ENCODE data around the gene TCTN1.
"Not testable (repeated sequence)": the region's sequence is repeated elsewhere in the genome, so short reads cannot be mapped to it uniquely, and the experiment has no call there.

Gene TCTN1

DNA sequence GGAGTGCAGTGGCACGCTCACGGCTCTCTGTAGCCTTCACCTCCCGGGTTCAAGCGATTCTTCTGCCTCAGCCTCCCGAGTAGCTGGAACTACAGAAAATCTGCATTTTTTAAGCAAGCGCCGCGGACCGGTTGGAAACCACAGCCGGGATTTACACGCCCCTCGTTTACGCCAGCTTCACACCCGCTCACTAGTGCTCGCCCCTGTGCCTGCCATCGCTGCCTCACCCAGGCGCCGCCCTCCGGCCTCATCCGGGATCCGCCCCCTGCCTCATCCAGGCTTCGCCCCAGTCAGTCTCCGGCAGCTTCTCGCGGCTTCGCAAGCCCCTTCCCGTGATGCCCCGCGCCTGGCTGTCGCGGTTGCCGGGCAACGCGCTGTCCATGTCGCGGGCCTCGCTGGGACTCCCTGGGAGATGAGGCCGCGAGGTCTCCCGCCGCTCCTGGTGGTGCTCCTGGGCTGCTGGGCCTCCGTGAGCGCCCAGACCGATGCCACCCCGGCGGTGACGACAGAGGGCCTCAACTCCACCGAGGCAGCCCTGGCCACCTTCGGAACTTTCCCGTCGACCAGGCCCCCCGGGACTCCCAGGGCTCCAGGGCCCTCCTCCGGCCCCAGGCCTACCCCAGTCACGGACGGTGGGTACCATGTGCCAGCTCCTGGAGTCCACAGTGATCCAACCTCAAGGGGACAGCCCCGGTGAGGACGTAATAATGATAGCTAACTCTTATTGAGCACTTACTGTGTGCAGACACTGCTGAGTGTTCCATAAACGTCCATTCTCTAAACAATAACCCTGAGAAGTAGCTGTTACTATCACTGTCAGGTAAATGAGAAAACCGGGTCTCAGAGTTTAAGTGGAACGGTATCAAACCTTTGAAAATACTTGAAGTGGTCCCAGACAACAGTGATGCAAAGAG, at the start of gene TCTN1:
Gene TCTN1 (plus strand): TSS at position 359 of the 914 bp plus-strand sequence. CDS start 54 bp downstream, at position 413.
- peak; percentile 97 for DNase-seq

DNA sequence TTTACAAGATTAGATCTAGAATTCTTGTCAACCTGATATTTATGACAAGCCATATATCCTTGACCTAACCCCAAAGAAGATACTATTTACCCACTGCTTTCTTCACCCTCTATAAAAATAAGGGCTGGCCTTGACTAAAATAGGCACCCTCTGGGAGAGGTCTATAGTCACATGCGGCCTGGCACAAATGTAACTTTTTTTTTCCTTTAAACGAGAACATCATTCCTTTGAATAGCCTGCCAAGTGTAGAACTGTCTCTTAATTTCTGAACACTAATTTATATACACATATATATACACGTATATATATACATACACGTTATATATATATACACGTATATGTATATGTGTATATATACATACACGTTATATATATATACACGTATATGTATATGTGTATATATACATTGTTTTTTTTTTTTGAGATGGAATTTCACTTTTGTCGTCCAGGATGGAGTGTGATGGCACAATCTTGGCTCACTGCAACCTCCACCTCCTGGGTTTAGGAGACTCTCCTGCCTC, 49.4 kb upstream of the TCTN1 start:
- no peak for DNase-seq

DNA sequence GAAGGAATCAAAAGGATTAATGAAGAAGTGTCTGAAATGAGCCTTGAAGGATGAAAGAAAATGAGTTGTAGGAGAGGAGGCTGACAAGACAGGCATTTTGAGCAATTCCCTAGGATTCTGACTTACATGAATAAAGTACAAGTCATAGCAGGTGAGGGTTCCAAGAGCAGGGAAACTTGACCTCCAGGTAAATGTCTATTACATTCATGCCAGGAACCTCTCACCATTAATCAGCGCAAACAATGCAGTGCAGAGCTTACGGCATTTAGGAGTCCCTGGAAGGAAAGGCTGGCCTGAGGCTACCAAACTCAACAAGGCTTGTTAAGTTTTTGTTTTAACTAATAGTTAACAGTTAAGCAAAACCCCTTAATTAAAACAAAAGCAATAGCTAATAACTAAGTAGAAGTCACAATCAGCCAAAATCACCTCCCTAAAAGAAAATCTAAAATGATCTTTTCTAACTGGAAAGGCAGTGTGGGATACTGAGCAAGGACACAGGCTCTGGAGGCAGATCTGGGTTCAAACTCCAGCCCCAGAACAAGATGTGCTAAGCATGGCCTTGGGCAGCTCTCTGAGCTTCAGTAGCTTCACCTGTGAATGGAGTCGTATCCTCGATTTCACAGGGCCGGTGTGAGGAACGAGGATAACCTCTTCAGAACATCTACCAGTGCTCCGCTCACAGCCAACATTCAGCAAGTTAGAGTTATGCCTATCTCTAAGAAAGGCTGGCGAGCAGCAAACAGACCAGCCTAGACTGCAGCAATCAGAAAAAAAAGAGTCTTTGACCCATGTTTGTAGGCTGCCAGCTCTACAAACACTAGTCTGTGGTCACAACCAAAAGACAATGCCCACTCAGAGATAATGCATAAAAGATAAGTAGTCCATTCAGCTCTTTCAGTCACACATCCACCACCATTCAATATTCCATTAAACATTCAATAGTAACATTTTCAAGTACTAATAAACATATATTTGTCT, 47.7 kb upstream of the TCTN1 start:
- no peak for DNase-seq

DNA sequence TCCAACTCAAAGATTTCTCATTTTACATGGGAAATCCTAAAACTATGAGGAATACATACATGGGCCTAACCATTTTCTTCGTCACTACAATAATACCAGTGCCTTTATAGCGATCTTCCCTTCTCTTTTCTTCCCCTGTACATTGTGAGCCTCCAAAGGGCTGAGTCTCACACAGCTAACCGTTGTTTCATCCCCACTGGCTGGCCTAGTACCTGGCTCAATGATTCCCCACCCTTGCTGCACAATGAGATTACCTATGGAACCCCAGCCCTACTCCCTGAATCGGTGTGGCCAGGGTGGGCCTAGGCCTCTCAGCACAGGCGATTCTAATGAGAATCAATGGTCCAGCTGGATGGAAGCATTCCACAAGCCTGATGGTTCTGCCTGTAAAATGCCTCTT, 46.9 kb upstream of the TCTN1 start:
- no peak for DNase-seq

DNA sequence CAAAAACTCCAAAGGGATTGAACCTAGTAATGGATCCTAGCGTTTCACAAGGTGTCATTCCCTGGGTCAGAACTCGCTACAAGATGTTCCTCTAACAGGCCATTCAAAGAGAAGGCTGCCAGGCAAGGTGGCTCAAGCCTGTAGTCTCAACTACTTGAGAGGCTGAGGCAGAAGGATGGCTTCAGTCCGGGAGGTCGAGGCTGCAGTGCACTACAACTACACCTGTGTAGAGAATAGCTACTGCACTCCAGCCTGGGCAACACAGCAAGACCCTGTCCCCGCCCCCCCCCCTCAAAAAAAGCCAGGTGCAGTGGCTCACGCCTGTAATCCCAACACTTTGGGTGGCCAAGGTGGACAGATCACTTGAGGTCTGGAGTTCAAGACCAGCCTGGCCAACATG, 45.2 kb upstream of the TCTN1 start:
- no peak for DNase-seq

DNA sequence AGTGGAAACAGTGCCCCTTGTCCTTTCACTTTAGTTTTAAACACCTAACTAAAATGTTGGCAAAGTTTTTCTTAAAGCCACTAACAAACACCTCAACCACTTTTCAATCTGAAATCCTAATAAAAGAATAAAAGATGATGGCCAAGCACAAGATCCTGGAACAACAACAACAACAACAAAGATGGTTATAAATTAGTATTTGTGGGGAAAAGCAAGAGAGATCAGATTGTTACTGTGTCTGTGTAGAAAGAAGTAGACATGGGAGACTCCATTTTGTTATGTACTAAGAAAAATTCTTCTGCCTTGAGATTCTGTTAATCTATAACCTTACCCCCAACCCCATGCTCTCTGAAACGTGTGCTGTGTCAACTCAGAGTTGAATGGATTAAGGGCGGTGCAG, 44.1 kb upstream of the TCTN1 start:
- DNase-seq, result not testable (repeated sequence)

DNA sequence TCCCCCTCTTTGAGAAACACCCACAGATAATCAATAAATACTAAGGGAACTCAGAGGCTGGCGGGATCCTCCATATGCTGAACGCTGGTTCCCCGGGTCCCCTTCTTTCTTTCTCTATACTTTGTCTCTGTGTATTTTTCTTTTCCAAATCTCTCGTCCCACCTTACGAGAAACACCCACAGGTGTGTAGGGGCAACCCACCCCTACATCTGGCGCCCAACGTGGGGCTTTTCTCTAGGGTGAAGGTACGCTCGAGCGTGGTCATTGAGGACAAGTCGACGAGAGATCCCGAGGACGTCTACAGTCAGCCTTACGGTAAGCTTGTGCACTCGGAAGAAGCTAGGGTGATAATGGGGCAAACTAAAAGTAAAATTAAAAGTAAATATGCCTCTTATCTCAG, 43.1 kb upstream of the TCTN1 start:
- DNase-seq, result not testable (repeated sequence)

DNA sequence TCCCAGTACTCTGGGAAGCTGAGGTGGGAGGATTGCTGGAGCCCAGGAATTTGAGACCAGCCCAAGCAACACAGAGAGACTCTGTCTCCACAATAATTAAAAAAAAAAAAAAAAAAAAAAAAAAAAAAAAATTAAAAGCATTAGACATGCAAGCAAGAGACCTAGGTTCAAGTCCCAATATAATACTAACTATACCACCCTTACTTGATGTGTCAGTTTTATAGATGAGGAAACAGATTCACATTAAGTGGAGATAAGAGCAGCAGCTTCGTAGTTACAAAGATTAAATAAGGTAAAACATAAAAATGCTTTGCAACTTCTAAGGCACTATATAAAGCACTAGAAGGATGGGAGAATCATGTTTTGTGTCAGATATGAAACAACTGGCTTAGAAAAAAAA, 39.9 kb upstream of the TCTN1 start:
- no peak for DNase-seq

DNA sequence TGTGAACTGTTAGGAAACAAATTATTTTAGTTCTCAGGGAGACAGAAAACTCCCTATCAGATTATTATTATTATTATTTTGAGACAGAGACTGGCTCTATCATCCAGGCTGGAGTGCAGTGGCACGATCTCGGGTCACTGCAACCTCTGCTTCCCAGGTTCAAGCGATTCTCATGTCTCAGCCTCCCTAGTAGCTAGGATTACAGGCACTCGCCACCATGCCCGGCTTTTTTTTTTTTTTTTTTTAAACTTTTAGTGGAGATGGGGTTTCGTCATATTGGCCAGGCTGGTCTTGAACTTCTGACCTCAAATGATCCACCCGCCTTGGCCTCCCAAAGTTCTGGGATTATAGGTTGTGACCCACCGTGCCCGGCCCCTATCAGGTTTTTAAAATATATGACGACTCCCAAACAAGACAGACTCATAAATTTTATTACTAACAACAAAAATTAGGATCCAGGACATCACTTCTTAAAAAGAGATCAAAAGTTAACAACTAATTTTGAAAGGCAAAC, 39.2 kb upstream of the TCTN1 start:
- not testable (repeated sequence) for DNase-seq

DNA sequence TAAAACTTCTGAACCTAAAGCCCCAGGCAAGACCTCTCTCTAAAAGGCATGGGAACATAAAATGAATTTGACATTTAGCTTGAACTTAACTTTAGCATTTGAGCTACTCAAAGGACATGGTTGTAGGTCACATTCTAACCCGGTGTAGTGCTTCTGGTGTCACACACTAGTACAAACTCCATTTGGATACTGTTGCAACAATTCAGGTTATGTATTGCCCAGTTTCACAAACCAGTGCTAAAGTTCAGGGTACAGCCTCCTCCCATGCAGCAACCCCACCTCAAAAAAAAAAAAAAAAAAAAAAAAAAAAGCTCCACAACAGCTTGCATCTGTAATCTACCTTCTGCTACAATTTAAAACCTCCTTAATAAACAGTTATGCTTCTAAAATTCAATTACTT, 38.6 kb upstream of the TCTN1 start:
- no peak for DNase-seq

DNA sequence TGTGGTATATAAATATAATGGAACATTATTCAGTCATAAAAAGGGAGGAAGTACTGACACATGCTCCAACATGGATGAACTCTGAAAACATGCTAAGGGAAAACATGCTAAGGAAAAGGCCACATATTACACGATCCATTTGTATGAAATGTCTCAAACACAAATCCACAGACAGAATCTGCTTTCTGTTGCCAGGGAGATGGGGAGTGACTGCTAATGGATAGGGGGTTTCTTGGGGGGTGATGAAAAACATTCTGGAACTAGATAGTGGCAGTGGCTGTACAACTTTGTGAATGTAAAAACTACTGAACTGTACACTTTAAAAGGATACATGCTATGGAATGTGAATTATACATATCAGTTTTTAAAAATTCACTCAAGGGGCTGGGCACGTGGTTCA, 37.4 kb upstream of the TCTN1 start:
- DNase-seq, result no peak

DNA sequence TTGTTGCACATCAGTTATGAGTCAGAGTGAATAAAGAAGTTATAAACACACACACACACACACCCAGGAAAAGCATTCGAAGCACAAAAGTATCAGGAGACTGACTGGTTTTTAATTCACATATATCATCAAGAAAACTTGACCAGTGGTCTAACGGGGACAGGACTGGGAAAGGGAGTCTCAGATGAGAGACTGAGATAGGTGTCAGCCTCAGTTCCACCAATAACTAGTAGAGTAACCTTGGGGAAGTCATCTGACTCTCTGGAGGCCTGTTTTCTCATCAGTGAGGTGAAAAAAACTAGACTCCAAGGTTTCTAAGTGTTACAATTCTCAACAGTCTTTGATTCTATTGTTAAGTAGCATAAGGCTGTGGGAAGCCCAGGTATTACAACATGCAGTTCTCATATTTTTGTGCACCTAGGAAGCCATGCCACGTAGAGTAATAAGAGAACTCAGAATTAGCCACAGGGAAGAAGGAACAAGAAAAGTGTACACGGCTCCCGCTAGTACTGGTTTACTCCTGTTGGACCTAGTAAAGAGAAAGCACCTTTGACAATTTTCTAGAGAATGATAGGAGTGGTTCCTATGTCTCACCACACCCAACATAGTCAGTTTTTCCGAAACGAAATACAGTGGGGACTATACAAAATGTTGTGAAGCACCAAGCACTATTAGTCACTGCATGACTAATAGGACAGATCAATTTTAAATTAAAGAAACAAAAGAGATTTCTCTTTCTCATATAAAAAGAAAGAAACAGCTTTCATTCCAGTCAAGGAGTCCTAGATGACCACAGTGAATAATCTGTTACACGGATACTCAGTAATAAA, 35.9 kb upstream of the TCTN1 start:
- DNase-seq, result peak; percentile 48

DNA sequence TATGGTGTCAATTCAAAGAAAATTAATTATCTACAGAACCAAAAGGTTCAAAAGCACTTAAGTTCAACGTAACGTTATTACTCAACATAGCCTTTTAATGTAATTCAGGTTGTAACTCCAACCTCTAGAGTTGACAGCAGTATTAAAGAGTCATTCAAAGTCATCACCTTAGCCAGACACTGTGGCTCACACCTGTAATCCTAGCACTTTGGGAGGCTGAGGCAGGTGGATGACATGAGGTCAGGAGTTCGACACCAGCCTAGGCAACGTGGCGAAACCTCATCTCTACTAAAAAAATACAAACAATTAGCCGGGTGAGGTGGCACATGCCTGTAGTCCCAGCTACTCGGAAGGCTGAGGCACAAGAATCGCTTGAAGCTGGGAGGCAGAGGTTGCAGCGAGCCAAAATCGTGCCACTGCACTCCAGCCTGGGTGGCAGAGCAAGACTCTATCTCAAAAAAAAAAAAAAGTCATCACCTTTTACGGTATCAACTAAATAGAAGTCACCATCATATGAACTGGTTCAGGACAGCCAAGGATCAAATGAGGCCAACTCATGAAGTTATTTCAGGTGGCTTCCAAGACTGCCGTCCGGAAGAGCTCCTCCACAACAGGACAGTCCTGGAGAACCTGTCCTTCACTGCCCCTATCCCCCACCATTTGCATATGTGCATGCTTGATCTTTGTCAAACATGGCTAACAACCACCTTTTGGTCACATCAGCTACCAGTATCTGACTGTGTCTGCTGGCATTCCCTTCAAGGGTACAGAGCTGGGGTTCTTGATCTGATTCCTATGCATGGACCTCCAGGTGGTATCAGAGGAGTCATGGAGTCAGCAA, 35.0 kb upstream of the TCTN1 start:
- DNase-seq, result peak; percentile 62

DNA sequence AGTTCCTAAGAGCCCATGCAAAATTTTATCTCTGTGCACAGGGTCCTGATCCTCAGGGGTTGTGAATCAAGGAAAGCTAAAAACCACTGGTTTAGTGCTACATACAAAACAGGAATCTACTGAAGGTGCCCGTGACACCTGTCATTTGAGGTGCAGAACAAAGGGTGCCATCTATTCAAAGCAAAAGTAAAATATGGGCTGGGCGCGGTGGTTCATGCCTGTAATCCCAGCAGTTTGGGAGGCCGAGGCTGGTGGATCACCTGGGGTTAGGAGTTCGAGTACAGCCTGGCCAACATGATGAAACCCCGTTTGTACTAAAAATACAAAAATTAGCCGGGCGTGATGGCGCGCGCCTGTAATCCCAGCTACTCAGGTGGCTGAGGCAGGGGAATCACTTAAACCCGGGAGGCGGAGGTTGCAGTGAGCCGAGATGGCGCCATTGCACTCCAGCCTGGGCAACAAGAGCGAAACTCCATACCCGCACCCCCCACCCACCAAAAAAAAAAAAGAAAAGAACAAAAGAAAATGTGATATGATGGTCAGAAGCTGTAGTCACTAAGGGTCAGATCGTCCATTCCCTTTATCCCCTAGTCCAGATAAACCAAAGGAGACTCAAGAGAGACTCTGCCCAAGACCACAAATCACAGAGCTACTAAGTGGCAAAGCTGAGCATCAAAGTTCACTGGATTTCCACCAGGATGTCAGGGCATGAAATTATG, 34.2 kb upstream of the TCTN1 start:
- no peak for DNase-seq

DNA sequence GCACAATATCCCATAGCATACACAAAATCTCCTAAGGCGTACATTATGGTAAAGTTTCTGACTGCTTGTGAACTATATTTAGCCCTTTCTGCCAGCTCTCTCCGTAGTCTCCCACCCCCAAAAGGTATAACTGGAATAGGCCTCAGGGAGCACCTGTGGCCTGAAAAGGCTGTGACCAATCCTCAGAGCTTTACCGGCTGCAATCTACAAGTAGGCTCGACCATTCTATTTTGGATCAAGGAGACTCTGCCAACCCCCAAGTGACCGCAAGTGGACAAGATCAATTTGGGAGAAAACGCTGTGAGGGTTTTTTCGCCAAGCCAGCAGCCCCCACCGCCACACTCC, 32.0 kb upstream of the TCTN1 start:
- no peak for DNase-seq

DNA sequence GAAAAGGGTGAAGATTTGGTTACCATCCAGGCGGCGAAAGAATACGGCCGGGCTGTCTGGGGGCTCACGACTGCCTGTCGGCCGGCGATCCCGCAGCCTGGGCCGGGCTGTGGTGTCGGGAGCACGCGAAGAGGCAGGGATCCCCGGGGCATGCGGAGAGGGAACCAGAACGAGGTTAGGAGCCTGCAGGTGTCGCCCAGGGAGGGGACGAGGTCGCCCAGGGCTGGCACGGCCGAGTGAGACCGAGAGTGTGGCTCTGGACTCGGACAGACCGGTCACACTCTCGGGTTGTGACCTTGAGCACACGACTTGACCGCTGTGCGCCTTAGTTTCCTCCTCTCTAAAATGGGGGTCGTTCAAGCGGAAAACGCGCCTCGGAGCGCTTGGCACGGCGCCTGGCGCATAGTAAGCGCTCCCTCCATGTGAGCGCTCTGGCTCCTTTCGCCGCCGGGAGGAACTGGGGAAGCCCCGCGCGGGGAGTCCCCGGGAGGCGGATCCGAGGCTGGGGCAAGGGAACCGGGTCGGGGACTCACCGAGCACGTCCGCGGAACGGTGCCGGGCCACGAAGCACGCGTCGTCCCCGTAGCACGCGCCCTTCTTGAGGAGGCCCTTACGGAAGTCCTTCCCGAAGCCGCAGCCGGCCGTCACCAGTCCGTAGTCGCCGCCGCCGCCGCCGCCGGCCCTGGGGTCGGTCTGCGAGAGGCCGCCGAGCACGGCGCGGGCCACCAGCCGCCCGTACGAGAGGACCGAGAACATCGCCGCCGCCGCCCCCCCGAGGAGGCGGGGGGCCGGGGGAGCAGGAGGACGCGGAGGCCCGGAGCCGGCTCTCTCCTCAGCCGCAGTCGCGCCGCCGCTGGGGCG, 31.4 kb upstream of the TCTN1 start:
- peak; percentile 74 for DNase-seq

DNA sequence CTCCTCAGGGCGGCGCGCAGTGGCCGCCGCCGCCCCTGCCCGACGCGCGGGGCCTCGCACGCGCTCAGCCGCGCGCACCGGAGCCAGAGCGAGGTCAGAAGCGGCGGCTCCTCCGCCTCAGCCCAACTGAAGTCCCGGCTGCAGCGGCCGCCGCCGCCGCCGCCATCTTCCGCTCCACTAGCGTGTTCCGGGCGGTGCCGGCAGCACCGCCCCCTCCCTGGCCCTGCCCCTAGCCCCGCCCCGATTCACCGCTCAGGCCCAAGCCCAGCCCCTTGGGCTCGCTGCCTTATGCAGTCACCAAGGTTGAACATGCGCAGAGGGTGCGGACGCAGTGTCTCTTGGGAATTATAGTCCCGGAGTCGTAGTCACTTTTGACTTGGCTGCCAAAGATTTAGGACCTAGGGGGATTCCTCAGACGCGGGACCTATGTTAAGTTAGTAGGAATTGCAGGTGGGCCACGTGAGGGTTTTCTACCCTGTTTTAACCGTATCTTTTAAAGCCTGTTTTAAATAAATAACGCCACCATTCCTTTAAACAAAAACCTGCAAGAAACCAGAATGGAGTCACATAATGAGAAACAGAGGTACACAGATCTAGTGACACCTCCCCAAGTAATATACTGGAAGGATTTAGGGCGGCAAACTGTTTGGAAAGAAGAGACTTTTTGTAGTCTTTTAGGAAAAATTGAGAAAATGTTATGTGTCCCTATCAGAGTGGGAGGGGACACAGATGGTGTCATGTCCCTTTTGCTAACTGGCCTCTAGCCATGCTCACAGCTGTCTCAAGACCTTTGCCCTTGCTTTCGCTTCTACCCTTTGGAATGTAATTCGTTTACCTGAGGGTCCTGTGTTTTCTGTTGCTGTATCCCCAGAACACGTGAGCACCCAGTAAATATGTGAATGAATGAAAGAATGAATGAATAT, 30.5 kb upstream of the TCTN1 start, which contains the start of gene PPTC7:
Gene PPTC7 (minus strand): TSS at position 182 of the 923 bp plus-strand sequence. CDS start 287 bp downstream, outside the sequence.
- DNase-seq, result peak; percentile 97

DNA sequence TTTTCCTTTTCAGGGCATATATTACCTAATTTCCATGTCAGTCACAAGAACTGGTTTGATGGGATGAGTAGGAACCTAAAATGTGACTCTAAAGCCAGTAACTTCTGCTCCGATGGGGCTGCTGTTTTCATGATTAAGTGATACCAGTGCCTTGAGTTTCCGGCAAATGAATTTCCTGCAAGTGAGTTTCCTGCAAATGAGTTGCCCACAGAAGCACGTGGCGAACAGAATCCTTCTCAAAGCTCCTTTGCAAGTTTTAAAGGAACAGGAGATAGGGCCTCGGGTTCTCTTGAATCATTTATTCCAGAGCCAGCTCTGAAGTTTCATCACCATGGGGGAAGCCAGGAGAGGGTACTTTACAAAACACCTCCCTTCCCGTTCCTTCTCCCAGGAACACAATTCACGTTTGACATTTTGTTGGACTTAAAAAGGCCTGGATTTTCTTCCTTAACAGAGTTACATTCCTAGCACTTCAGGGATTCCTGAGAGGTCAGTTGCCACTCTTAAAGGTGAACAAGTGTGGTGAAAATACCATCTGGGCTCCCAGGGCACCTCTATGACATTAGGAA, 28.6 kb upstream of the TCTN1 start:
- peak; percentile 59 for DNase-seq

All from stimulated activated CD4-positive, alpha-beta T cell treated with anti-CD3 and anti-CD28 coated beads, Interleukin-1b, Interleukin-23, amount 100 ng/mL, for 48 hours (primary cell).